PC-9 (cell line): ENCODE results near the gene BMAL1. TPM values are rescaled to one million over a fixed set of nuclear protein-coding genes. Genes with fewer than 3 reads are reported as not detected.
A peak's percentile ranks its signal among the peaks of the same experiment; 100 is the strongest.

ENCODE experiments used
- BruUV-seq: library from RNA; stranded (reverse); fragments of 400-500 nt; replicated peaks from 2 replicates; lab custom pipeline; 2021; lab: Mats Ljungman, UMichigan
- CTCF ChIA-PET: fragments of 300-600 bp; sonication (Branson Sonifier 250); formaldehyde crosslinking; loops from one replicate; lab custom pipeline; 2022; ENCODE audit warnings: antibody characterized with exemption; lab: Charles Lee
- POLR2A ChIA-PET: fragments of 300-600 bp; sonication (Branson Sonifier 250); formaldehyde crosslinking; loops from one replicate; lab custom pipeline; 2022; ENCODE audit warnings: antibody characterized with exemption; ENCODE audit not compliant: unreplicated experiment; lab: Charles Lee
- DNase-seq, 2 experiments: peaks; one replicate each; pipeline versions ENCODE4 v3.0.0 to v3.0.0-alpha.2; 2015 to 2022; ENCODE audit warnings: mixed read lengths in 1 of 2
- H2AFZ ChIP-seq: fragments of 200-600 bp; sonication (generic); 2 replicates; pipeline ENCODE4 v1.8.1; 2017; ENCODE audit warnings: antibody characterized with exemption
- H3F3A ChIP-seq: fragments of 200-600 bp; sonication (generic); 2 replicates; pipeline ENCODE4 v1.8.1; 2017; ENCODE audit warnings: antibody characterized with exemption, mild to moderate bottlenecking, low read depth; ENCODE audit not compliant: insufficient read depth
- H3K27ac ChIP-seq: fragments of 200-600 bp; sonication (generic); 2 replicates; pipeline ENCODE4 v1.6.1; 2016; ENCODE audit warnings: mixed run types
- H3K27me3 ChIP-seq: fragments of 200-600 bp; sonication (generic); 2 replicates; pipeline ENCODE4 v1.6.1; 2016; ENCODE audit warnings: low read depth, mixed run types; ENCODE audit not compliant: insufficient read depth
- H3K36me3 ChIP-seq: fragments of 200-600 bp; sonication (generic); 2 replicates; pipeline ENCODE4 v1.6.1; 2016; ENCODE audit warnings: low read depth, mixed run types
- H3K4me1 ChIP-seq: fragments of 200-600 bp; sonication (generic); replicated peaks from 2 replicates; pipeline ENCODE4 v1.6.1; 2016; ENCODE audit warnings: mixed run types; ENCODE audit not compliant: insufficient read depth
- H3K4me2 ChIP-seq: fragments of 200-600 bp; sonication (generic); 2 replicates; pipeline ENCODE4 v1.6.1; 2017; ENCODE audit warnings: mixed run types
- H3K4me3 ChIP-seq: fragments of 200-600 bp; sonication (generic); 2 replicates; pipeline ENCODE4 v1.6.1; 2016; ENCODE audit warnings: mixed run types
- H3K79me2 ChIP-seq: fragments of 200-600 bp; sonication (generic); 2 replicates; pipeline ENCODE4 v1.6.1; 2017; ENCODE audit warnings: low read depth, mixed run types
- H3K9me2 ChIP-seq: fragments of 200-600 bp; sonication (generic); 2 replicates; pipeline ENCODE4 v1.8.1; 2017; ENCODE audit warnings: mild to moderate bottlenecking; ENCODE audit not compliant: insufficient read depth
- H3K9me3 ChIP-seq: fragments of 200-600 bp; sonication (generic); 2 replicates; pipeline ENCODE4 v1.8.1; 2016; ENCODE audit warnings: low read depth; ENCODE audit not compliant: insufficient read depth
- H4K20me1 ChIP-seq: fragments of 200-600 bp; sonication (generic); 2 replicates; pipeline ENCODE4 v1.8.1; 2017; ENCODE audit not compliant: insufficient read depth
- EZH2 ChIP-seq: fragments of 200-600 bp; sonication (generic); IDR thresholded peaks from 2 replicates; pipeline ENCODE4 v1.8.0; 2017; ENCODE audit warnings: antibody characterized with exemption, low read depth
- intact Hi-C: fragments of 100-400 bp; cut with micrococcal nuclease; formaldehyde crosslinking; loops from one replicate; pipeline ENCODE4 v1.10.0; 2022; ENCODE audit not compliant: unreplicated experiment
- total RNA-seq: library from RNA; stranded (reverse); gene quantifications from 2 replicates; pipeline ENCODE4 v1.2.3, GENCODE V29; 2021
- TF ChIP-seq, protein P1 (sequence below): fragments of 200-600 bp; sonication (generic); conservative IDR thresholded peaks from 2 replicates; pipeline ENCODE4 v1.6.1; 2017; ENCODE audit warnings: mixed run types, antibody characterized with exemption, mild to moderate bottlenecking, moderate library complexity

The BMAL1 gene
- total RNA-seq, 1 experiment from 2014 or later, result 15.0 TPM

DNA sequence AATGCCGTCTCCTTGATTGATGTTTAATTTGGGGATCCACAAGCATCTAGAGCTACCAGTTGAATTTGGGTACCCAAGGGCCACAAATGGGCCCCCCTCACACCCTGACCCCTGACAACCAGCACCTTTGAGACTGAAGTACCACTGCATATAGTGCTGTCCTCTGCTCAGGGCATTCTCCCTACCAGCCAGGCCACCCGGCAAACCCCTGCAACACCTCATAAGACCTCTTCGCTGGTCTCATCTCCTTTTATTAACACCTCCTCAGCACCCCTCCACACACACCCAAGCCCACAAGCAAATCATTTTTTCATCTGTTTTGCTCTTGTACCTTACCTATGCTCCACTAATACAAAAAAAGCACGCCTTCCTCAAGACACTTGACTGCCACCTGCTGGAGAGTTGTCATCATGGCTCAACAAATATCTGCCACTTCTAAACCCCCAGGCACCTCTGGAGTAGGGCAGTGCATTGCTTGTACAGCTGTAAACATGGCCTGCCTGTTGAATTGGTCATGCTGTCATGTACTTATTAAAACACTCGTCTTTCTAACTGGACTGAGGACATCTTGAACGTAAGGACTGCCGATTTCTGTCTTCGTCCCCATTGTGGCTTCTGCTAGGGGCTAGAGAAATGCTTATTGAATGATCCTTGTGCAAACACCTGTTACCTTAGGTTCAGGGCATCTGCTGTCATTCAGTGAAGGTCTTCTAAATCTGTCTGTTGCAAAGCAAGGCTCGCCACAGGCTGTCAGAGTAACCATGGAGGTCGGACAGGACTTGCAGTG is 66.5 kb downstream of the BMAL1 start:
- no peak for TF ChIP-seq EZH2
- TF ChIP-seq, protein P1, sequence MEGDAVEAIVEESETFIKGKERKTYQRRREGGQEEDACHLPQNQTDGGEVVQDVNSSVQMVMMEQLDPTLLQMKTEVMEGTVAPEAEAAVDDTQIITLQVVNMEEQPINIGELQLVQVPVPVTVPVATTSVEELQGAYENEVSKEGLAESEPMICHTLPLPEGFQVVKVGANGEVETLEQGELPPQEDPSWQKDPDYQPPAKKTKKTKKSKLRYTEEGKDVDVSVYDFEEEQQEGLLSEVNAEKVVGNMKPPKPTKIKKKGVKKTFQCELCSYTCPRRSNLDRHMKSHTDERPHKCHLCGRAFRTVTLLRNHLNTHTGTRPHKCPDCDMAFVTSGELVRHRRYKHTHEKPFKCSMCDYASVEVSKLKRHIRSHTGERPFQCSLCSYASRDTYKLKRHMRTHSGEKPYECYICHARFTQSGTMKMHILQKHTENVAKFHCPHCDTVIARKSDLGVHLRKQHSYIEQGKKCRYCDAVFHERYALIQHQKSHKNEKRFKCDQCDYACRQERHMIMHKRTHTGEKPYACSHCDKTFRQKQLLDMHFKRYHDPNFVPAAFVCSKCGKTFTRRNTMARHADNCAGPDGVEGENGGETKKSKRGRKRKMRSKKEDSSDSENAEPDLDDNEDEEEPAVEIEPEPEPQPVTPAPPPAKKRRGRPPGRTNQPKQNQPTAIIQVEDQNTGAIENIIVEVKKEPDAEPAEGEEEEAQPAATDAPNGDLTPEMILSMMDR, result peak; percentile 82
- peak; percentile 49 to 59 for DNase-seq
- POLR2A ChIA-PET, result no interaction called here
- Histone ChIP-seq H3K9me3 (no peaks in the 10 kb centered on the region), H3K27ac (no peak overlapping the region), H3K4me2 (no peak overlapping the region), H3K36me3 (no peaks in the 10 kb centered on the region), H3K4me1 (peaks cover under 1% of the 10 kb centered on the region; the same call in 1 of the 2 replicates), H3K79me2 (no peaks in the 10 kb centered on the region), H3F3A (no peaks in the 10 kb centered on the region), H2AFZ (no peak overlapping the region), H4K20me1 (no peaks in the 10 kb centered on the region), H3K9me2 (no peaks in the 10 kb centered on the region), H3K27me3 (no peaks in the 10 kb centered on the region), H3K4me3 (no peak overlapping the region)
- intact Hi-C loops, result loop anchor here (1.0 to 10.0 kb wide), 4 partner anchors 105 to 1057 kb away; no protein-coding TSS in a partner anchor
- CTCF ChIA-PET, result interaction anchor here (0.7 to 2.3 kb wide), 2 partner anchors 134 to 370 kb away, joined by 3 to 6 read pairs; no protein-coding TSS in a partner anchor
- no TSS peak for BruUV-seq

DNA sequence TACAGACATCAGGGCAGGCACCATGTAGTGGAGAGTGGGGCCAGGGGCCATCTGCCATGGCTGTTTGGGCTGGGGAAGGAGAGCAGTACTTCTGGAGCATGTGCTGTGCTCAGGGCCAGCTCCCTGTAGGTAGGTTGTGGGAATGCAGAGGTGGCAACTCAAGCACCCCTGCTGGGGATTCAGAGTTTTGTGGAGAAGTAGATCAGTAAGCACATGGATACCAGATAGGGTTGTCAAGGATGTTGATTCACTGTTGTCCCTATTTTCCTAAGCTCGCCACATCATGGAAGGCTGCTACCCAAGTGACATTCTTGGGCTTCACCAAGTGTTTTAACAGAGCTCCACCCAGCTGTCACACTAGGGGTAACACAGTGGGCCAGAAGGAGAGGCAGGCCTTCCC is 67.2 kb downstream of the BMAL1 start:
- no TSS peak for BruUV-seq
- Histone ChIP-seq H3K27ac (no peak overlapping the region), H2AFZ (no peak overlapping the region)

DNA sequence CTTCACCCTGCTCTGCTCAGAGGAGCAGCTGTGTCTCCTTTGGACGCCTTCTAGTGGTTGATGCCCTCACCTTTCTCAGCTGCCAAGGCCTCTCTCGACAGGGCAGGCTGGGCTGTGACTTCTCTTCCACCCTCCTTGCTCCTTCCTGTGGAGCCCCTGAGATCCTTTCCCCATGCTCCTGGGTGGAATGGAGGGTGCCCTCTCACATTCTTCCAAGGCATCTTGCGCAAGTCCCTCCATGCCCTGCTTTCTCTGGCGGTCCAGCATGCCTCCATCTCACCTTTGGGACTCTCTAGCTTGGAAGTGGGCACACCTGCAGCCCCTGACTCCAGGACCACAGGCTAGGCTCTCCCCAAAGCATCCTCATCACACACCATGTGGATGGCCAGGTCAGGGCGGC is 68.9 kb downstream of the BMAL1 start:
- ChIA-PET CTCF (interaction anchor here (0.8 kb wide), 1 partner anchor 136 kb away, joined by 3 read pairs; no protein-coding TSS in a partner anchor), POLR2A (no interaction called here)

More for the DNA sequence above, 67.2 kb downstream of the BMAL1 start:
- ChIA-PET CTCF (interaction anchor here (2.3 kb wide), 1 partner anchor 135 kb away, joined by 6 read pairs; no protein-coding TSS in a partner anchor), POLR2A (no interaction called here)
- intact Hi-C loops, result loop anchor here (1.0 to 10.0 kb wide), 4 partner anchors 106 to 1058 kb away; no protein-coding TSS in a partner anchor
- Histone ChIP-seq H3F3A (no peaks in the 10 kb centered on the region), H3K27me3 (no peaks in the 10 kb centered on the region), H3K9me2 (no peaks in the 10 kb centered on the region), H3K4me2 (no peak overlapping the region), H4K20me1 (no peaks in the 10 kb centered on the region), H3K9me3 (no peaks in the 10 kb centered on the region), H3K4me3 (no peak overlapping the region), H3K36me3 (no peaks in the 10 kb centered on the region), H3K79me2 (no peaks in the 10 kb centered on the region), H3K4me1 (no peaks in the 10 kb centered on the region)
- TF ChIP-seq, protein P1, result no peak
- no peak for TF ChIP-seq EZH2
- DNase-seq, result no peak

More for the DNA sequence above, 68.9 kb downstream of the BMAL1 start:
- Histone ChIP-seq H2AFZ (no peak overlapping the region), H3K4me3 (no peak overlapping the region), H3F3A (no peaks in the 10 kb centered on the region), H3K9me2 (no peaks in the 10 kb centered on the region), H3K9me3 (no peaks in the 10 kb centered on the region), H3K36me3 (no peaks in the 10 kb centered on the region), H3K27ac (no peak overlapping the region), H4K20me1 (no peaks in the 10 kb centered on the region), H3K27me3 (no peaks in the 10 kb centered on the region), H3K4me2 (no peak overlapping the region), H3K4me1 (no peaks in the 10 kb centered on the region), H3K79me2 (no peaks in the 10 kb centered on the region)
- DNase-seq, result no peak
- BruUV-seq, result no TSS peak
- intact Hi-C loops, result loop anchor here (10.0 kb wide), 1 partner anchor 382 kb away; no protein-coding TSS in a partner anchor
- TF ChIP-seq, protein P1, result no peak
- no peak for TF ChIP-seq EZH2
